Right ventricle myocardium inferior (tissue), 1 donor: ENCODE data around the gene CAMK2B. TPM values are rescaled to one million over a fixed set of nuclear protein-coding genes. Genes with fewer than 3 reads are reported as not detected.
A peak's percentile ranks its signal among the peaks of the same experiment; 100 is the strongest.
"Not testable (repeated sequence)": the region's sequence is repeated elsewhere in the genome, so short reads cannot be mapped to it uniquely, and the experiment has no call there.

Experiments
- ATAC-seq: fragments of 200-7000 bp; cut with Tn5 transposase; one replicate; pipeline ENCODE4 v1.9.1; 2020; ENCODE audit warnings: mild to moderate bottlenecking, moderate library complexity
- DNase-seq: peaks from one replicate; pipeline ENCODE4 v3.0.0; 2021; ENCODE audit errors: missing footprints
- intact Hi-C: fragments of 100-400 bp; cut with DNase I; formaldehyde crosslinking; loops from one replicate; pipeline ENCODE4 v1.11.0; 2022
- total RNA-seq: library from RNA; stranded (reverse); fragmentation: NEBNext Ultra II Directional; extraction: Animal tissue kit (Norgen Biotek cat#: 25700); gene quantifications from one replicate; pipeline ENCODE4 v1.2.1, GENCODE V29; 2021
- donor health status: DM: no; HTN: yes; CAD: no; lungs with severe emphysema.

The CAMK2B gene
- total RNA-seq, 1 donor from 2014 or later, result 95.4 TPM

DNA sequence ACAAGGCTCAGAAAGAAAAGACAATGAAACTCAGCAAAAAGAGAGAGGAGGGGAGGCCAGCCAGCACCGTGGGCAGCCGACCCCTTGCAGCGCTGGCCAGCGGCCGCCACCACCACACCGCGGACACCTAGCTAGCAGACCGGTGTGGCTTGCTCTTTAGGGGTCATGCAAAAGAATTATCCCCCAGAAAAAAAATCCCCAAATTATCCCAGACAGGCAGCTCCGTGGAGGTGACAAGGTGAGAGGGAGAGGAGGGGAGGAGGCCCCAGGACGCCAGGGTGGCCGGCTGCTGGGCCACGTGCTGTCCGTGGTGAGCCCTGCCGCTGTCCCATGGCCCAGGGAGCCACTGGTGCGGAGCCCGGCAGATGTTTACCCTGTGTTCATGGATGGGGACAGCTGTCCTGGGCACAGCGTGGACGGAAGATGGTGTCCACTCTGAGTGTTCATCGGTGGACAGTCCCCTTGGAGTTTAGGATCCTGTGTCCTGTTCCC is 108.1 kb downstream of the CAMK2B start:
- ATAC-seq (no peak), DNase-seq (peak; percentile 40)
- intact Hi-C loops, result no loop called here

DNA sequence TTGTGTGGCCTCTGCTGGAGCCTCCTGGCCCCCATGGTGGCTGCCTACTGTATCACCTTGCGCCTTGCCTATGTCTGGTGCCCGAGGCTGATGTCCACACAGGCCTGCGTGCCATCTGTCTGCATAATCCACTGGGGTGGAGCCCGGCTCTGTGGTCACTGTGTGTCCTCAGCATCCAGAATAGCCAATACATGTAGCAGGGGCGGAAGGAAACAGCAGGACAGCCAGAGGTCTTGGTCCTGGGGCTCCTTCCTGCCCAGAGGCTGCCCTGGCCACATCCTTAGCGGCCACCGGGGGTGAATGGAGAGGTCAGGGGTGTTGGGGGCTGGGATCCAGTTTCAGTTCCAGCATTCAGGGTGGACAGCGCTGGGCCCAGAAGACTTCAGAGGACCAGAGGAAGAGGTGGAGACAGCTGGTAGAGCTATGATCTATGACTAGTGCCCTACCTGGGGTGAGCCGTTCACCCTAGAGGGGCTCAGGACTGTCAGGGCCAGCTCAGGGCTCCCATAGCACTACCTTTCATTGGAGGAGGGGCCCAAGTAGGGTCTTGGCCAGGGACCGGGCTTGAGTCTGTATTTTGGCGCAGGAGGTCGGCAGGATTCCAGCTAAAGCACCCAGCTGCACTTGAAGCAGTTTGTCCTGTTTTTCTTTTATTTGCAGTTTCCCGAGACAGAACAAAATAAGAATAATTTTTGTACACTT is 108.7 kb downstream of the CAMK2B start:
- DNase-seq (no peak), ATAC-seq (no peak)
- intact Hi-C loops, result no loop called here

DNA sequence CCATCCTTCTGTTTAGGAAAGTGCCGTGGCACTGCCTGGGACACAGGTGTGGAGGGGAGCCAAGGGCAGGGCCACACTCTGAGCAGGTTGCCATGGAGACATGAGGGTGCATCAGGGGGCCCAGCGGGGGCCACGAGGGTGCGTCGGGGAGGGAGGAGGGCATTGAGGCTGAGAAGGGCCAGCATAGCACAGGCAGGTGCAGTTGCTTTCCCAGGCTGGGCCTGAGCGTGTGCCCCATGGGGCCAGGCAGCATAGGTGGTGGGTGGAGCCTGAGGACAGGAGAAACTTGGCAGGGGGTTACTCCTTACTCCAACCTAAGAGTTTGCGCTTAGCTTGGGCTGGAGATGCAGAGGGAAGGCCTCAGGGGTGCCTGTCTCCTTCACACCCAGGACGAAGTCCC is 109.4 kb downstream of the CAMK2B start:
- intact Hi-C loops, result no loop called here

DNA sequence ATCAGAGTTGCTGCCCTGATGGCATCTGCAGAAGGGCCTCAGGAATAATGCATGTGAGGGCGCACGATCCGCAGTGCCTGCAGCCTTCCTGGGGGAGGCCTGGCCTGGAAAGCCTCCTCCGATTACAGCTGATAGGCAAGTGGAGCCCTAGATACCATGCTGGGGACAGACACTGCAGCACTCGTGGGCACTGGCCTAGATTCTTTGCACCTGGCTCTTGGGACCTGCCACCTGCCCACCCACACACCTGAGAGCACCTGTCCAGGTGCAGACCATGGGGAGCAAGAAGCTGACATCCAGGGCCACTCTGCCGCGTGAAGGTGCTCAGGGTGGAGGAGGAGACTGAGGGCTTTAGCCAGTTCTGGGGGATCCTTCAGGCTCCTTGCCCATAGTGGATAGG is 109.9 kb downstream of the CAMK2B start:
- ATAC-seq (no peak), DNase-seq (no peak)

More for the DNA sequence above, 109.4 kb downstream of the CAMK2B start:
- DNase-seq (no peak), ATAC-seq (no peak)

DNA sequence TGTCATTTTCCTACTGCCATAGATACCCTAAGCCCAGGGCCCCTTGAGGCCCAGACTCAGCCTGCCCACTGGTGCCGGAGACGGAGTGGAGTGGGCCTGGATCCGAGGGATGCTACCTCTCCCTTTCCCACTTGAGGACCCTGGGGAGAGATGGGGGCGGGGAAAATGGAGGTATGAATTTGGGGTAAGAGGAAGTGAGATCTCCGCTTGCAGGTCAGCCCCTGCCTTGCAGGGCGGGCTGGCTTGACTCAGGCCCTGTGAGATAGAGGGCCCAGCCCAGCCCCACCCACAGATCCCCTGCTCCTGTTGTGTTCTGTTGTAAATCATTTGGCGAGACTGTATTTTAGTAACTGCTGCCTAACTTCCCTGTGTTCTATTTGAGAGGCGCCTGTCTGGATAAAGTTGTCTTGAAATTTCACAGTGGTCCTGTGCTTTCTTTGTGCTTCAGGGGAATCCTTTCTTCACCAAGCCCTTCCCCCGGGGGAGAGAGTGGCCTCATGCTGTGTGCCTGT is 111.5 kb downstream of the CAMK2B start:
- ATAC-seq, result no peak
- intact Hi-C loops, result no loop called here
- DNase-seq, result no peak

More for the DNA sequence above, 109.9 kb downstream of the CAMK2B start:
- intact Hi-C loops, result no loop called here

DNA sequence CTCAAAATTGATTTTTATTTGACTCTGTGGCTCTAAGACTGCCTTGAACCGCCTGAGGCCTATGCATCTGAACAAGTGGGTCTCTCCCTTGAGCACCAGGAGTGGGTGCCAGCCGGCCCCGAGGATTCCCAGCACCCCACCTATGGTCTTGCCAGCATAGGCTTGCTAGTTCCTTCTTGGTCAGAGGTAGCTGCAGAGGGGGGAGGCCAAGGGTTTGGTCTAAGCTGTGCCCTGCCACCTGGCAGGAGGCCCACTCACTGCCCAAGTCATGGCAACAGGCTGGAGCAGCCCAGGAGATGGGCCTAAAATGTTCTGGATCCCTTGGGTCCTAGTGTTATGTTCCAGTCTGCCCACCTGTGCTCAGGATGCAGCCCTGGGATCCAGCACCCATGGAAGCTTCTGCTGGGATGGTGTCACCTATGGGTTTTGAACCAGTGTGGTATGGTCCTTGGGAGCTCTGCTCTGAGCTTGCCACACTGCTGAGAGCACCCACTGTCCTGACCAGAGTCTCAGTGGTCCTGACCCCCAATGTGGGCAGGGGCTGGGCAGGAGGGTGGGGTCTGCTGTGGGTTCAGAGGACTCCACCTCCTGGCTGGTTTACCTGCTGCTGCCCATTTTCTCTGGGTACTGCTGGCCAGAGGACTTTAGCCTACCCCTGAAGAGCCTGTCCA is 112.1 kb downstream of the CAMK2B start:
- ATAC-seq (no peak), DNase-seq (peak; percentile 50)
- intact Hi-C loops, result no loop called here

DNA sequence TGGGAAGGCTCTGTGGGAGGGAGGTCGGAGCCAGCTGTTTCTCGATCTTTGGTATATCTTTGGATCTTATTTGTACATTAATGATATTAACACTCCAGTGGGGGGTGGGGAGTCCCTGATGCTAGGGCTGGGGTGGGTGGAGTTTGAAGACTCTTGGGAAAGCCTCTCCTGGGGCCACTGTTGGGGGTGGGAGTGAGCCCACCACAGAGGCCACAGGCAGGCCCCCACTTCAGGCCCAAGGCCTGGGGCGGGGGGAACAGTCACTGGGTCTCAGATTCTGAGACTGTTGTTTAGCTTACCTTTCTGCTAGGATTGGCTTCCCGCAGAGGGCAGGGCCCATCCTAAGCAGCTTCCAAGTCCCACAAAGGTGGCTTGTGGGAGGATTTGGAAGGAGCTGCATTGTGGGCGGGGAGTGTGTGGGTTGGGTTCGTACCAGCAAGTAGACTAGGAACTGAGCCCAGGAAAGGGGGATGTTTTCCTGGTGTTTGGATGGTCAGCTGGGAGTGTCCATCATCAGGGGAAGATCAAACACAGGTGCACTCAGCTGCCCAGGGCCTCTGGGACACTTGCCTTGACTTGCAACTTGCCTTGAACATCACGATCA is 112.7 kb downstream of the CAMK2B start:
- ATAC-seq (no peak), DNase-seq (no peak)
- intact Hi-C loops, result no loop called here

DNA sequence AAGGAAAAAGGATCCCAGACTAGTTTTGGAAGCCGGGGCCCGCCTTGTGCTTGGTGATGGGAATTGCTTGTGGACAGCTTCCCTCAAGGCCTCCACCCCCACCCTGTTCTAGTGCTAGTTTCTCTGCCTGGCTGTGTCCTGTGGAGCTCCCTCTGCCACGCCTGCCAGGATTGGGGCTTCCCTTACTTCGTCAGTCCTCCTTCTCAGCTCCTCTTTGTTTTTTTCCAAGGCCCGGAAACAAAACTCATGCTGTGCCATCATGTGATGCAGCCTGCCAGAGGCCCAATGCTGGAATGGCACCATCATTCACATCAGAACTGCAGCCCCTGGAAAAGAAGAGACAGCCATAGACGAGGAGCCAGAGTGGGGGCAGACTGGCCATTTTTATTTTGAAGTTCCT is 113.4 kb downstream of the CAMK2B start:
- peak; percentile 53 for DNase-seq
- intact Hi-C loops, result no loop called here
- no peak for ATAC-seq

DNA sequence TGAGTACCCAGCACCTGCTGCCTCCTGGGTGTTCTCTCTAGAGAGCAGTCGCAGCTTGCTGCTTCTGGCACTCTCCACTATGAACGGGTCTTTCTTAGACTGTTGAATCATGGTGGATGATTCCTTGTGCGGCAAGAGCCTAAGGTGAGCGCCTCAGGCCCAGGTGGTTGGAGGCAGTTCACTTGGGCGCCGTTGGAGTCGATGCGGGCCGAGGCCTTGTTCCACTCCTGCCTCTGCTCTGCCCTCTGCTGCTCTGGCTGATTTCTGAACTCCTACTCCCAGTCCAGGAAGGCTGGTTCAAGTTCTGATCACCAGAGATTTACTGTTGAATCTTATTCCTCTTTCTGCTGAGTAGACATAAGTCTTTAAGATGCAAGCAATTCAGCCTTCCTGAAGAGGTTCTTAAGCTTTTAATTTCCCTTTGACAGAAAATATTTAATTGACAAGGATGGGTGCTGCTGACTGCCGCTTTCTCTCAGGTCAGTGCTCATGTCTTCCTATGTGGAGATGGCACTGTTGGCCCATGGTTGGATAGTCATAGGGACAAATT is 114.2 kb downstream of the CAMK2B start:
- ATAC-seq, result no peak
- intact Hi-C loops, result no loop called here
- no peak for DNase-seq

DNA sequence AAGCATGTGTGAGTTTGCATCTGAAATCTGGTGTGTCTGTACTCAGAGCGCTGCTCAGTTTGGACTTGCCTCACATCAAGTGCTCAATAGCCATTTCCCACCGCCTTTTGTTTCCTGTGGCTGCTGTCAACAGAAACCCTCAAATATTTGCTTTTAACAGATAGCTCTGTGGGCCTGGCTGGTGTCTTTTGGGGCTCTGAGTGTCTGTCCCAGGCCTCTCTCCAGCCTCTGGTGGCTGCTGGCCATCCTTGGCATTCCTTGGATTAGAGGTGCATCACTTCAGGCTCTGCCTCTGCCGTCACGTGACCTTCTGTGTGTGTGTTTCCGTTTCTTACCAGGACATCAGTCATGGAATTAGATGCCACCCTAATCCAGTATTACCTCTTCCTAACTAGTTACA is 115.3 kb downstream of the CAMK2B start:
- ATAC-seq, result no peak
- intact Hi-C loops, result no loop called here
- no peak for DNase-seq

DNA sequence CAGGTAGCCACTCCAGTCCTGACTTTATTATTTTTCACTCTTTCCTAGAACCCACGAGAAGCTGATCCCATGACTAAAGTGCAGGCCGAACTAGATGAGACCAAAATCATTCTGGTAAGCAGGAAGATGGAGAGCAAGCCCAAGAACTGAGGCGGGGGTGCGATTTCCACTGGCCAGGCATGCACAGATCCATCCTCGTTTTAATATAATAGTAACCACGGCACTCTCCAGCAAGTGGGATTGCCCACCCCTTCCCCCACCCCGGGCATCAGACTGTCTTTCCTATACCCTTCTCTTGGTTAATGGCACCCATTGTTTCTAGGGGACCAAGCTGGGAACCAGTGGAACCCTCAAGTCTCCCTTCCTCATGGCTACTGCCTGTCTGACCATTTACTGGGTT is 117.3 kb downstream of the CAMK2B start:
- DNase-seq, result no peak
- intact Hi-C loops, result no loop called here
- ATAC-seq, result no peak

DNA sequence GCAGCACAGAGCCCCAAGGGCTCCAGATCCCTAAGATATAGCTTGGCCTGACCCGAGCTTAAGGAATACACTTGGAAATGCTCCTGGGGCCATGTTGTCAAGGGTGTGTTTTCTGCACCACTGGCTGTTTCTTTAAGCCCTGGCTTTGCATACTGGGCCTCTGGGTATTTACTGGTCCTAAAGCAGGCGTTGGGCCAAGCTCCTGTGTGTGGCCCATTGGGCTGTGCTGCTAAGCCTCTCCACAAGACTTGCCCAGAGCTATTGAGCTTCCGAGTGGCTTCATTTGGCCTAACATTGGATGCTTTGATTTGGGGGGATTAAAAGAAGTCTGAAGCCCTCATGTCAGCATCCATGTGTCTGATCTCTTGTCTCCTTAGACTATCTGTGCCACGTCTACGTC is 119.4 kb downstream of the CAMK2B start:
- DNase-seq, result no peak
- no peak for ATAC-seq
- intact Hi-C loops, result no loop called here

DNA sequence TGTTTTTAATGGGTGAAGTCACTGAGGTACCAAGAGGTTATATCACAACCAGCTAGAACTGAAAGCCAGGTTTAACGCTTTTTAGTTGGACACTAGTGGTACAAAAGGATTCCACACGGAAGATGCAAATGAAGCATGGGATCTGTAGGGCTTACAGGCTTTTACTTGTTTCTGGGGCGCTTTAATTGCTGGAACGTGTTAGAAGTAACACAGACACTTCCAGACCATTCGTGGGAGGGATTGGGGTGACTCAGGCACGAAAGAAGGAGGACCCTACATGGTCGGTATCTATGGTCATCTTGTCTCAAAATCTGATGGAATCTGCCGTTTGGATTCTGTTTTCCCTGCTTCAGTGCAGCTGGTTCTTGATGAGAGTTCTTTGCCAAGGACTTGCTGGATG is 123.6 kb downstream of the CAMK2B start:
- intact Hi-C loops, result no loop called here
- DNase-seq (no peak), ATAC-seq (no peak)

DNA sequence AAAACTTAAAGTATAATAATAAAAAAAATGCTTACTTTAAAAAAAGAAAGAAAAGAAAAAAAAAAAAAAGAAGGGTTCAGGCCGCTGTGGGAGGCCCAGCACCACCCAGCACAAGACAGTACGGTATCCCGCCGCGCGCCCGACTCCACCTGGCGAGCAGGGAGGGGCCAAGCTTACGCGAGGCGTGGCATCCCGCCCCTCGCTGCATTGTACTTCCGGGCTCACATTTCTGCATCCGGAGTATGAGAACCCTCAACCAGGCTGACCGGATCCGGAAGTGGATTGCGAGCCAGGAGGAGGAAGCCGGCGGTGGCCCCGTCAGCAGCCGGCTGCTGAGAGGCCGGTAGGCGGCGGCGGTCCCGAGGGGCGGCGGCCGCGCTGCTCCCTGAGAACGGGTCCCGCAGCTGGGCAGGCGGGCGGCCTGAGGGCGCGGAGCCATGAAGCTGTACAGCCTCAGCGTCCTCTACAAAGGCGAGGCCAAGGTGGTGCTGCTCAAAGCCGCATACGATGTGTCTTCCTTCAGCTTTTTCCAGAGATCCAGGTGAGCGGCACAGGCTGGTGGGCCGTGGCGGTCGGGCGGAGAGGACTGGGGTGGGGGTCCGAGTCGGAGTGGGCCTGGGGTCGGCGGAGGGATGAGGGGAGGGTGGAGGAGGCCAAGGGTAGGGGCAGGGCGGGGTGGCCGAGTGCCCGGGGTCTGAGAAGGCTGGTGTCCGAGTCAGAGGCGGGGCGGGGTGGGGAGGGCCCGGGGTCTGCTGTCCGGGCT is 124.5 kb downstream of the CAMK2B start, which contains the start of gene YKT6:
Gene YKT6, plus strand, starts transcription at position 280 of the 763 bp plus-strand sequence. Its CDS starts 158 bp downstream, at position 438.
- peak; percentile 96 for DNase-seq
- ATAC-seq, result peak; percentile 98
- intact Hi-C loops, result loop anchor here (1.0 kb wide), 1 partner anchor 289 kb away; the partner anchor contains the start of gene NUDCD3

DNA sequence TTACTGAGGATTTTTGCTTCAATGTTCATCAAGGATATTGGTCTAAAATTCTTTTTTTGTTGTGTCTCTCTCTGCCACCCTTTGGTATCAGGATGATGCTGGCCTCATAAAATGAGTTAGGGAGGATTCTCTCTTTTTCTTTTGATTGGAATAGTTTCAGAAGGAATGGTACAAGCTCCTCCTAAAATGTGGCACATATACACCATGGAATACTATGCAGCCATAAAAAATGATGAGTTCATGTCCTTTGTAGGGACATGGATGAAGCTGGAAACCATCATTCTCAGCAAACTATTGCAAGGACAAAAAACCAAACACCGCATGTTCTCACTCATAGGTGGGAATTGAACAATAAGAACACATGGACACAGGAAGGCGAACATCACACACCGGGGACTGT is 125.2 kb downstream of the CAMK2B start:
- not testable (repeated sequence) for ATAC-seq, DNase-seq
- intact Hi-C loops, result loop anchor here (1.0 kb wide), 1 partner anchor 290 kb away; the partner anchor contains the start of gene NUDCD3

DNA sequence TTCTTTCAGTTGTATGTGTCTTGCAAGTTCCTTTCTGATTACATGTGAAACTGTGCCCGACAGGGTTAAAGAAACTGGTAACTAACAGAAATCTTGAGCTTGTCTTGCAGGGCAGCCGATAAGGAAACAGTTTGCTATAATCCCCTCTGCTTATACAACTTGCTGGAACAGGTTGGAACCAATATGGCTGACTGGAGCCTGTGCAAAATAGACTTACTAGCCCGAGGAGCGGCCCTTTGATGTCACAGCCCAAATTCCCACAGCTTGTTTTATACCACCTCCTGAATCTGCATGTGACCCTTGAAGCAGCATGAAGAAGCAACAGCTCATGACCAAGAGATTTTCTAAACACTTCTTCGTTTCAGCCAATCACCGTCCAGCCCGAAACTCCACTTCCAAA is 127.9 kb downstream of the CAMK2B start:
- no peak for DNase-seq
- intact Hi-C loops, result loop anchor here (2.0 kb wide), 2 partner anchors 67 to 125 kb away; no protein-coding TSS in a partner anchor
- ATAC-seq, result no peak

DNA sequence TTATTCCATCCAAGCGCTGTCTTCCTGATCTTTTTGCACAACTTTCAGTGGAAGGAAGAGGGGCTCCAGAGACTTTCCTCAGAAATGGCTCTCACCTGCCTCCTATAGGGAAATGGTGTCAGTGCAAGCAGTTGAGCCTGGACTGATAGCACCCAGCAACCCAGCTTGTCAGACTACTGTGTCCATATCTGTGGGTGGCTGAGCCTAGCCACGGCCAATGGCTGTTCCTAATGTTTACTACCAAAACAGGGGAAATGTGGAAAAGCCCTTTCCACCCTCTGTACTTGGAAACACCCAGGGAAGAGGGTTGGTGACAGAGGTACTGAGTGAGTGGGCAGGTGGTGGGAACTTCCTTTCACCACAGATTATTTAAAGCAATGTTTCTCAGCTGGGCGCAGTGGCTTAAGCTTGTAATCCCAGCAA is 128.9 kb downstream of the CAMK2B start:
- ATAC-seq, result peak; percentile 53
- intact Hi-C loops, result loop anchor here (2.0 kb wide), 2 partner anchors 66 to 124 kb away; no protein-coding TSS in a partner anchor
- DNase-seq, result no peak

DNA sequence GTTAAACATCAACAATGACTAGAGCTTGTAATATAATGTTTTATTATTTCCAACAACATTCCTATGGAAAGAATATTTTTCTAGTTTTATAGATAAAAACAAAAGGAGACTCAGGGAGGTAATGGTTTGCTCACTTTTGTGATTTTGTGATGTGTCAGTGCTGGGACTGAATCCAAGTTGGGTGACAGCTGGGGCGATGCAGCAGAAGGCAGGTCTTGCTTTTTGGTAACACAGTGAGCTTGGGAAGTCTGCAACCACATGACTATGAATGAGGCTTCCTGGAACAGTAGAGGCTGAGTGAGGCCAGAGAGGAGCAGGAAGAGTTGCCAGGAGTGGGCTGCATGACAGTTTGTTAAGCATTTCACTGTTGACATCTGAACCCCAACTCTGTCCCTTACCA is 129.5 kb downstream of the CAMK2B start:
- intact Hi-C loops, result loop anchor here (2.0 kb wide), 2 partner anchors 65 to 123 kb away; no protein-coding TSS in a partner anchor

More for the DNA sequence above, 129.5 kb downstream of the CAMK2B start:
- ATAC-seq (no peak), DNase-seq (no peak)
